Activated CD4-positive, alpha-beta memory T cell treated with anti-CD3 and anti-CD28 coated beads, Interleukin-2, amount 10 ng/mL, durations not matched to agents 7 days and 5 days (primary cell): ENCODE results near the gene ZNF688. TPM values are rescaled to one million over a fixed set of nuclear protein-coding genes. Genes with fewer than 3 reads are reported as not detected.
"Not testable (repeated sequence)": the region's sequence is repeated elsewhere in the genome, so short reads cannot be mapped to it uniquely, and the experiment has no call there.

Experiments used
- CTCF ChIA-PET: fragments of 350-600 bp; sonication (Branson Sonifier 250); formaldehyde crosslinking; loops from one replicate; lab custom pipeline; 2021; ENCODE audit warnings: antibody characterized with exemption, inconsistent platforms; lab: Charles Lee
- POLR2A ChIA-PET: fragments of 350-600 bp; sonication (Branson Sonifier 250); formaldehyde crosslinking; loops from one replicate; lab custom pipeline; 2021; ENCODE audit warnings: antibody characterized with exemption; lab: Charles Lee
- DNase-seq: peaks from one replicate; pipeline ENCODE4 v3.0.0-alpha.2; 2020
- H3K27ac Mint-ChIP-seq: one replicate; pipeline ENCODE4 v1.8.0; 2021; ENCODE audit warnings: mild to moderate bottlenecking, mixed read lengths
- H3K27me3 Mint-ChIP-seq: one replicate; pipeline ENCODE4 v1.8.0; 2021; ENCODE audit warnings: mixed read lengths
- H3K36me3 Mint-ChIP-seq: one replicate; pipeline ENCODE4 v1.8.0; 2021; ENCODE audit warnings: low read depth, mixed read lengths
- H3K4me1 Mint-ChIP-seq: one replicate; pipeline ENCODE4 v1.8.0; 2021; ENCODE audit warnings: mixed read lengths
- H3K4me3 Mint-ChIP-seq: one replicate; pipeline ENCODE4 v1.8.0; 2021; ENCODE audit warnings: mild to moderate bottlenecking, mixed read lengths
- H3K9me3 Mint-ChIP-seq: one replicate; pipeline ENCODE4 v1.8.0; 2021; ENCODE audit warnings: mixed read lengths
- total RNA-seq, 2 experiments: library from RNA; stranded (reverse); gene quantifications; one replicate each; pipeline ENCODE4 v1.2.3, GENCODE V29; 2021

Gene ZNF688
- total RNA-seq, 2 experiments from 2014 or later = 19.2 to 22.8 TPM

DNA sequence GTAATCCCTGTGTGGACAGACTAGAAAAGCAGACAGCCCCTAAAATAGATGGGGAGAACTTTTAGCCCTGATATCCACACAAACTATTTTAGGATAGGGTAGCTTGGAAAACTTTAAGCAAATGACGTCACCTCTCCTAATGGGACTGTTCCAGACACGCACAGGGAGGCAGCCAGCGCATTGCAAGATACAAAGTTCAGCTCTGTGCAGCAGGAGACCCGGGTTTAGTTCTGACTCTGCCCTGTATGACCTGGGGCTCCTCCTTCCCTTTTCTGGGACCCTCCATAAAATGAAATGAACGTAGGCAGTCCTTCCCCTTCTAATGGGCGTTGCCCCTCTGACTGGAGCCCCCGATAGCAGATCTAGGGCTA lies 32.4 kb upstream of the ZNF688 start:
- Mint-ChIP-seq H3K4me3 (no peak overlapping the region), H3K27me3 (no peaks in the 10 kb centered on the region), H3K36me3 (peaks cover 55% of the 10 kb centered on the region), H3K27ac (no peak overlapping the region), H3K4me1 (peaks cover 13% of the 10 kb centered on the region), H3K9me3 (no peaks in the 10 kb centered on the region)
- ChIA-PET CTCF (interaction anchor here (1.4 to 2.8 kb wide), 4 partner anchors 10 to 74 kb away, joined by 4 to 13 read pairs (median 5); no protein-coding TSS in a partner anchor), POLR2A (interaction anchor here (2.0 kb wide), 1 partner anchor 19 kb away, joined by 6 read pairs; the partner anchor contains the start of gene ZNF785)
- DNase-seq = no peak

DNA sequence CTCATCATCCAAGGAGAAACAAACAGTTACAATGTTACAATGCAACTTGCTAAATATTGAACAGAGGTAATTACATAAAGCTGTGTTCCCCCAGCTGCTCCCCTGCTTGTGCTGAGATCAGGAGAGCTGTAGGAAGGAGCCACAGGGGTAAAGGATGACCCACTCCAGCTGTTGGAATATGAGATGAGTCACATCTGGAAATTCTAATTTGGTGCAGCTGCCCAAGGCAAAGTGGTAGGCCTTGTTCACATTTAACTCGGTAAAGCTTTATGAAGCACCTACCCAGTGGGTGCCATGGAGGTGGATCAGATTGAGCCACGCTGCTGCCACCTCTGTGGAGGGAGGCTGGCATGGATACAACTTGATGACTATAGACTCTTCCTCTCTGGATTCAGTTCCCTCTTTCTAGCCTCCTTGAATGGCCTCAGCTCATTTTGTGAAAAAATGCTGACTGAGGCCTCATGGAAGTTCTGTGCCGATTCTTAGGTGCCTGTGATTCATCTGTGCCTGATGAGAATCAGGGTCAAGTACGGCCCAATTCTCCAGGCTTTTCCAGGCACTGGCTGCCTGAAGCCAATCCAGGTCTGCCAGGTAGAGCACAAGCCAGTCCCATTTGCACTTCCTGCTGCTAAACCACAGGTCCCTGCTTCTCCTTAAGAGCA lies 31.2 kb upstream of the ZNF688 start:
- POLR2A ChIA-PET = interaction anchor here (0.7 to 2.0 kb wide), 11 partner anchors 8 to 173 kb away, joined by 3 to 7 read pairs (median 4); partner anchors contain the start of genes DCTPP1, ZNF688, ZNF689 and ZNF747
- Mint-ChIP-seq H3K27me3 (no peaks in the 10 kb centered on the region), H3K36me3 (peaks cover 50% of the 10 kb centered on the region), H3K9me3 (no peaks in the 10 kb centered on the region), H3K27ac (no peak overlapping the region), H3K4me1 (peaks cover 11% of the 10 kb centered on the region), H3K4me3 (no peak overlapping the region)
- CTCF ChIA-PET = interaction anchor here (0.8 to 2.8 kb wide), 8 partner anchors 8 to 173 kb away, joined by 3 to 13 read pairs (median 4); partner anchors contain the start of genes DCTPP1 and ZNF747
- no peak for DNase-seq

DNA sequence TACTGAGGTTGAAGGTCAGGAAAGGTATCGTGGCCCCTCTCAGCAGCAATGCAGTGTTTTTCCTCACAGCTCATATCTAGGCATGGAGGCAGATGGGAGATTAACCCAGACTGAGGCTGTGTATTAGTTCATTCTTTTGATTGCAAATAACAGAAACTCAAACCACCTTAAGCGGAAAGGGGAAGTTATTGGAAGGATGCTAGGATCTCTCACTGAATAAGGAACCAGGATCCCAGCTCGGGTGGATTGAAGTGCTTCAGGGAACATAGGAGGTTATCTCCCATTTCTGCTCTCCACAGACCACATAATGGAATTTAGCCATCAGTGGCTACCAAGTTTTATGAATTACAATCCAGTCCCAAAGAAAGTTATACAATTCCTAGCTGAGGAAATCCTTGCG lies 30.5 kb upstream of the ZNF688 start:
- H3K27me3 Mint-ChIP-seq = no peaks in the 10 kb centered on the region
- no peak overlapping the region for H3K4me3 Mint-ChIP-seq
- H3K9me3 Mint-ChIP-seq = no peaks in the 10 kb centered on the region
- no peak overlapping the region for H3K27ac Mint-ChIP-seq
- DNase-seq = no peak
- ChIA-PET CTCF (interaction anchor here (0.8 to 2.8 kb wide), 6 partner anchors 8 to 172 kb away, joined by 3 to 13 read pairs (median 6); partner anchors contain the start of genes DCTPP1 and ZNF747), POLR2A (interaction anchor here (1.1 to 2.0 kb wide), 7 partner anchors 8 to 84 kb away, joined by 3 to 7 read pairs (median 4); partner anchors contain the start of genes ZNF688, ZNF689 and ZNF785)
- H3K36me3 Mint-ChIP-seq = peaks cover 45% of the 10 kb centered on the region
- H3K4me1 Mint-ChIP-seq = peaks cover 9% of the 10 kb centered on the region

DNA sequence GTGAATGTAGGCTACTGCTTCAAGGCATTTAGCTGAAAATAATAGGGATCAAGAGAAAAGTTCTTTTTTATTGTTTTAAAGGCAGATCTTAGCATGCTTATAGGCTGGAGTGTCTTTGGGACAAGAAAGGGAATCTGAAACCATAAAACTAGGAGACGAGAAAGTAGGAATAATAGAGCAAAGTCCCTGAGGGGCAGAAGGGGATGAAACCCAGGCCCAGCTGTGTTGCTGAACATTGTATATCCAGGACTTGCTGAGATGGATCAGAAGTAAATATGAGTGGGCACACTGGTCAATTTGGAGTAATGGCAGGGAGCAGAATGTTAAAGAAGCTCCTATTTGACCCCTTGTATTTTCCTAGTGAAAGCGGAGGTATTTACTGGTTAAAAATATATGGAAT lies 29.4 kb upstream of the ZNF688 start:
- Mint-ChIP-seq H3K4me3 (no peak overlapping the region), H3K4me1 (peaks cover 7% of the 10 kb centered on the region), H3K27ac (no peak overlapping the region), H3K36me3 (peaks cover 40% of the 10 kb centered on the region), H3K27me3 (no peaks in the 10 kb centered on the region), H3K9me3 (no peaks in the 10 kb centered on the region)
- CTCF ChIA-PET = interaction anchor here (0.5 to 5.6 kb wide), 5 partner anchors 9 to 171 kb away, joined by 3 to 39 read pairs (median 6); partner anchors contain the start of genes DCTPP1 and ZNF689
- POLR2A ChIA-PET = interaction anchor here (1.2 to 1.5 kb wide), 2 partner anchors 10 to 74 kb away, joined by 3 read pairs; partner anchors contain the start of gene ZNF689
- no peak for DNase-seq

DNA sequence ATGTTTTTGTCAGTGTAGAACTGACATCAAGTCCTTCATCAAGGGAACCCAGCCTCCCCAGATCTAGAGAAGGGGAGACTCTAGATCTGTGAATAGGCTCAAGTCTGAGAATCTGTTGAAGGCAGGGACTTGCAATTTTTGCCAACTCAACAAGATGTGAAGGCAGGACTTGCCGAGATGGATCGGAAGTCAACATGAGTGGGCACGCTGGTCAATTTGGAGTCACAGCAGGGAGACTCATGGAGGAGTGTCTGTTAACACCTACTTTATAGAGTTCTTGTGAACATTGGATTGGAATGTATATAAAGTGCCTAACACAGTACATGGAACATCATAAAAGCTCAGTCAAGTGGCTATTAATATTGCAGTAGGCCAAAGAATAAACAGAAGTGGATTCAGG lies 28.7 kb upstream of the ZNF688 start:
- no peaks in the 10 kb centered on the region for H3K9me3 Mint-ChIP-seq
- peaks cover 34% of the 10 kb centered on the region for H3K36me3 Mint-ChIP-seq
- no peak for DNase-seq
- H3K4me1 Mint-ChIP-seq = peaks cover 7% of the 10 kb centered on the region
- H3K27ac Mint-ChIP-seq = no peak overlapping the region
- ChIA-PET POLR2A (interaction anchor here (1.2 to 3.2 kb wide), 3 partner anchors 9 to 73 kb away, joined by 3 to 22 read pairs (median 3); partner anchors contain the start of gene ZNF689), CTCF (interaction anchor here (1.3 to 5.6 kb wide), 4 partner anchors 9 to 170 kb away, joined by 3 to 39 read pairs (median 6); partner anchors contain the start of genes DCTPP1 and ZNF689)
- no peaks in the 10 kb centered on the region for H3K27me3 Mint-ChIP-seq
- H3K4me3 Mint-ChIP-seq = no peak overlapping the region

DNA sequence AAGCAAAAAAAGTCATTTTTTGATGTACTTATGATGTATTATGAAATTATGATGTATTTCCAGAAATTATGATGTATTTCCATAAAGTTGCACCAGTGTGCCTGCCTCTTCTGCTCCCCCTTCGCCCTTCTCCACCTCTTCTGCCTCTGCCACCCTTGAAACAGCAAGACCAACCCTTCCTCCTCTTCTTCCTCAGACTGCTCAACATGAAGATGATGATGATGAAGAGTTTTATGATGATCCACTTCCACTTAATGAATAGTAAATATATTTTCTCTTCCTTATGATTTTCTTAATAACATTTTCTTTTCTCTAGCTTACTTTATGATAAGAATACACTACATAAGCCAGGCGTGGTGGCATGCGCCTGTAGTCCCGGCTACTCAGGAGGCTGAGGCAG lies 21.4 kb upstream of the ZNF688 start:
- Mint-ChIP-seq H3K27me3 (no peaks in the 10 kb centered on the region), H3K9me3 (no peaks in the 10 kb centered on the region), H3K36me3 (peaks cover 4% of the 10 kb centered on the region), H3K4me1 (peaks cover 6% of the 10 kb centered on the region), H3K4me3 (no peak overlapping the region), H3K27ac (no peak overlapping the region)
- ChIA-PET POLR2A (interaction anchor here (1.4 kb wide), 1 partner anchor 16 kb away, joined by 4 read pairs; no protein-coding TSS in a partner anchor), CTCF (interaction anchor here (1.1 to 1.5 kb wide), 2 partner anchors 22 to 58 kb away, joined by 3 to 5 read pairs; partner anchors contain the start of gene ZNF747)
- DNase-seq = no peak

DNA sequence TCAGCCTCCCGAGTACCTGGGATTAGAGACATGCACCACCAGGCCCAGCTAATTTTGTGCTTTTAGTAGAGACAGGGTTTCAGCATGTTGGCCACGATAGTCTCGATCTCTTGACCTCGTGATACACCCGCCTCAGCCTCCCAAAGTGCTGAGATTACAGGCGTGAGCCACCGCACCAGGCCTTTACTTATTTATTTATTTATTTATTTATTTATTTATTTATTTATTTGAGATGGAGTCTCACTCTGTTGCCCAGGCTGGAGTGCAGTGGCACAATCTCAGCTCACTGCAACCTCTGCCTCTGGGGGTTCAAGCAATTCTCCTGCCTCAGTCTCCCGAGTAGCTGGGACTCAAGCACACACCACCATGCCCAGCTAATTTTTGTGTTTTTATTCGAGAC lies 19.4 kb upstream of the ZNF688 start:
- not testable (repeated sequence) for H3K27ac Mint-ChIP-seq, H3K27me3 Mint-ChIP-seq, DNase-seq, H3K4me3 Mint-ChIP-seq, H3K9me3 Mint-ChIP-seq
- peaks cover 12% of the 10 kb centered on the region for H3K36me3 Mint-ChIP-seq
- ChIA-PET CTCF (interaction anchor here (1.6 kb wide), 1 partner anchor 25 kb away, joined by 4 read pairs; no protein-coding TSS in a partner anchor), POLR2A (interaction anchor here (0.5 to 1.0 kb wide), 3 partner anchors 15 to 74 kb away, joined by 3 read pairs; partner anchors contain the start of gene ZNF688)
- peaks cover 17% of the 10 kb centered on the region for H3K4me1 Mint-ChIP-seq

DNA sequence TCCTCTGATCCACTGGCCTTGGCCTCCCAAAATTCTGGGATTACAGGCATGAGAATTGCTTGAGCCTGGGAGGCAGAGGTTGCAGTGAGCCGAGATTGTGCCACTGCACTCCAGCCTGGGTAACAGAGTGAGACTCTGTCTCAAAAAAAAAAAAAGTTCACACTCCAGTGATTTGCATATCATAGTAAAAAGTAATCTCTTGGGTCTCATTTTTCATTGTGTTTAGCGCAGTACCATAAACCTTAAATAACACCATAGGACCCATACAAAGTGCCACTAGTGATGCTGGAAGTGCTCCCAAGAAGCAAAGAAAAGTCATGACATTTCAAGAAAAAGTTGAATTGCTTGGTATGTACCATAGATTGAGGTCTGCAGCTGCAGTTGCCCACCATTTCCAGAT lies 18.1 kb upstream of the ZNF688 start:
- H3K27ac Mint-ChIP-seq, DNase-seq, CTCF ChIA-PET, H3K27me3 Mint-ChIP-seq, H3K4me3 Mint-ChIP-seq, H3K9me3 Mint-ChIP-seq: not testable (repeated sequence)
- Mint-ChIP-seq H3K4me1 (peaks cover 25% of the 10 kb centered on the region), H3K36me3 (peaks cover 16% of the 10 kb centered on the region)
- POLR2A ChIA-PET = interaction anchor here (5.8 kb wide), 1 partner anchor 55 kb away, joined by 58 read pairs; the partner anchor contains the start of gene ZNF747

DNA sequence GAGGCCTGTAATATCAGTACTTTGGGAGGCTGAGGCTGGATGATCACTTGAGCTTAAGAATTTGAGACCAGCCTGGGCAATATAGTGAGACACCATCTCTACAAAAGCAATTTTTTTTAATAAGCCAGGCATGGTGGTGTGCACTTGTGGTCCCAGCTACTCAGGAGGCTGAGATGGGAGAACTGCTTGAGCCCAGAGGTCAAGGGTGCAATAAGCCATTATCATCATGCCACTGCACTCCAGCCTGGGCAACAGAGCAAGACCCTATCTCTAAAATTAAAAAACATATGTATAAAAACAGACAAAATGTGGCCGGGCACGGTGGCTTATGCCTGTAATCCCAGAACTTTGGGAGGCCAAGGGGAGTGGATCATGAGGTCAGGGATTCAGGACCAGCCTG lies 17.1 kb upstream of the ZNF688 start:
- no peak overlapping the region for H3K4me3 Mint-ChIP-seq
- H3K27me3 Mint-ChIP-seq = no peaks in the 10 kb centered on the region
- DNase-seq = no peak
- H3K9me3 Mint-ChIP-seq = no peaks in the 10 kb centered on the region
- POLR2A ChIA-PET = interaction anchor here (4.9 to 5.8 kb wide), 2 partner anchors 17 to 54 kb away, joined by 58 to 88 read pairs; partner anchors contain the start of genes ZNF688 and ZNF747
- peaks cover 16% of the 10 kb centered on the region for H3K36me3 Mint-ChIP-seq
- peaks cover 29% of the 10 kb centered on the region for H3K4me1 Mint-ChIP-seq
- CTCF ChIA-PET = interaction anchor here (0.8 to 2.0 kb wide), 2 partner anchors 9 to 30 kb away, joined by 3 to 12 read pairs; partner anchors contain the start of gene ZNF764
- no peak overlapping the region for H3K27ac Mint-ChIP-seq

DNA sequence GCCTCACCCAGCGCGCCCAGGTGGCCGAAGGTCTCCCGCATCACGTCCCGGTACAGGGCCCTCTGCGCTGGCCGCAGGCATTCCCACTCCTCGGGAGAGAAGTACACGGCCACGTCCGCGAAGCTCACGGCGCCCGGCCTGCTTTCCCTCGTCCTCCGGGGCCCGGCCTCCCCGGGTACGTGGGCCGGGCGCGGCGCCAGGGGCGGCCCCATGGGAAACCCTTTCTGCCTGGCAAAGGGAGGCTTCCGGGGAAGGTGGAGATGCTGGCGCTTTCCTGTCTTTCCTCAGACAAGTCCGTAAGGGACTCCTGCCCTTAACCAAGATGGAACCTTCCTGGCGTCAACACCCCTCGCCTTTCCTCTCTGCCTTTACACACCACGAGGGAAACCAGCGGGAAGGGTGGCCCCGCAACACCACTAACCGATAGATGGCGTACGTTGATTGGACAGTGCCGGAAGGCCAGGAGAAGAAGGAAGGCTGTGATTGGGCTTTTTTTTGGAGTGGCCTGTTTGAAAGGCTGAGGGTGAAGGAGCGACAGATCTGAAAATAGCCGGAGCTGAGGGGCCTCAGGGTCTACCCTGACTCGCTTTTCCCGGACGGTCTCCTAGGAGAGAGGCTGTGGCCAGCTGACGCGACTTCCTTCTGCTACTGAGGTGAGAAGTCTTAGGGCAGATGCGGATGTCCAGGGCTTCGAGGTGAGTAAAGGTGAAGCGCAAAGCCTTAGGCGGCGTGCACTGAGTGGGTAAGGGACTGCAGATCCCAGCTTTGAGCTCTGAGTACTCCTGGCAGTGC lies 14.1 kb upstream of the ZNF688 start, which contains the start of gene ZNF785:
Gene ZNF785 (minus strand): TSS at position 298 of the 792 bp plus-strand sequence. CDS start 86 bp downstream, at position 212.
- H3K4me3 Mint-ChIP-seq = peak within 1 kb of the TSS; percentile 77
- peaks cover 36% of the 10 kb centered on the region for H3K4me1 Mint-ChIP-seq
- H3K9me3 Mint-ChIP-seq = no peaks in the 10 kb centered on the region
- DNase-seq = peak; percentile 96
- peaks cover 41% of the 10 kb centered on the region for H3K36me3 Mint-ChIP-seq
- CTCF ChIA-PET = interaction anchor here (0.7 to 3.5 kb wide), 13 partner anchors 13 to 167 kb away, joined by 3 to 19 read pairs (median 4); partner anchors contain the start of genes DCTPP1, FBRS, ZNF688 and ZNF689
- POLR2A ChIA-PET = interaction anchor here (0.7 to 5.8 kb wide), 25 partner anchors 10 to 520 kb away, joined by 3 to 88 read pairs (median 5); partner anchors contain the start of genes ALDOA, DCTPP1, ITGAL and PRR14
- H3K27ac Mint-ChIP-seq = peak within 1 kb of the TSS; percentile 61
- no peaks in the 10 kb centered on the region for H3K27me3 Mint-ChIP-seq

DNA sequence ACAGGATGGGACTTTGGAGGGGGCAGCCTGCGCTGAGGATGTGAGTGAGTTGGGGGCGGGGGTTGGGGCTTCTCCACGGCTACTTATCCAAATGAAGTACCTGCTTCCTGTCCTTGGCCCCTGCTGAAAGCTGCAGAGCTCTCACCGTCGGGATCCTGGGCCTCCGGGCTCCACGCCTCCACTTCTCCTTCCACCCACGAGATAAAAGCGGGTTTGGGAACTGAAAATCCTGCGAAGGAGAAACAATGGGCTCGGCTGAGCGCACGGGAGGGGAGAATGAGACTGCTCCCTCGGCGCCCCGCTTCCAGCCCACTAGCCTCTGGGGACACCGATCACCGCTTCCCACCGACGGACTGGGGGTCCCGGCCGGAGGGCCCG lies 13.5 kb upstream of the ZNF688 start:
- H3K9me3 Mint-ChIP-seq = no peaks in the 10 kb centered on the region
- H3K4me3 Mint-ChIP-seq = peak overlapping the region; percentile 77
- POLR2A ChIA-PET = interaction anchor here (0.7 to 5.8 kb wide), 15 partner anchors 13 to 202 kb away, joined by 3 to 88 read pairs (median 9); partner anchors contain the start of genes DCTPP1, PRR14, SEPTIN1 and ZNF688
- CTCF ChIA-PET = interaction anchor here (0.7 to 3.5 kb wide), 10 partner anchors 13 to 167 kb away, joined by 3 to 19 read pairs (median 7); partner anchors contain the start of genes DCTPP1, ZNF688, ZNF689 and ZNF747
- H3K27ac Mint-ChIP-seq = peak overlapping the region; percentile 61
- peaks cover 41% of the 10 kb centered on the region for H3K36me3 Mint-ChIP-seq
- H3K4me1 Mint-ChIP-seq = peaks cover 36% of the 10 kb centered on the region
- DNase-seq = peak; percentile 22
- no peaks in the 10 kb centered on the region for H3K27me3 Mint-ChIP-seq
